Stimulated activated CD8-positive, alpha-beta memory T cell treated with anti-CD3 and anti-CD28 coated beads, Interleukin-2, amount 100 ng/mL, for 1 hour (primary cell): Measurements from ENCODE around the gene NPDC1.
"Not testable (repeated sequence)": the region's sequence is repeated elsewhere in the genome, so short reads cannot be mapped to it uniquely, and the experiment has no call there.

Source experiments
- DNase-seq, 2 donors: peaks; one replicate each; pipeline ENCODE4 v3.0.0-alpha.2; 2020; ENCODE audit warnings: low read depth in 2 of 2

The NPDC1 gene

GRCh38 chr9:137075275-137075775 lies 29.3 kb upstream of the NPDC1 start:
- no peak for DNase-seq

DNA sequence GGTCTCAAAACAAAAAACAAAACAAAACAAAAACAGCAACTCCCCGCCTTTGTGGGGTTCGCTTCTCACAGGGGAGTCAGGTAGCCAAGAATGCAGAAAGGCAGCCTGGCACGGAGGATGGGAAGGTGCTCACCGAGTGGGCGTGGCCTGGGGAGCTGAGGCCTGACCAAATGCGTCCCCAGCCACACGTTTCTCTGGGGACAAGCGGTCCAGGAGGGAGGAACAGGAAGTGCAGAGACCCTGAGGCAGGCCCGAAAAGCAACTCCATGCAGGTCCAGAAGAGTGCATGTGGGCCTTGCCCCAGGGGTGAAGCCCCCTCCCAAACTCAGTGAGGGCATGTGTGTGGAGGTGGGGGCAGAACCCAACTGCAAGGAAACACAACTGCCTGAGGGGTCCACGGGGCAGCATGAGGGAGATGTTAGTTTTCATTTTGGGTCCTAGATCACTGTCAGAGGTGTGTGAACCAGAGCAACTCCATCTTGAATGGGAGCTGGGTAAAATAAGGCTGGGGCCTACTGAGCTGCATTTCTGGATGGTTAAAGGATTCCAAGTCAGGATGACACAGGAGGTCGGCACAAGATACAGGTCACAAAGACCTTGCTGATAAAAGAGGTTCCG lies 28.8 kb upstream of the NPDC1 start:
- DNase-seq = no peak

- DNase-seq = no peak
Measured at GRCh38 chr9:137073992-137074399, 28.0 kb upstream of the NPDC1 start.

DNA sequence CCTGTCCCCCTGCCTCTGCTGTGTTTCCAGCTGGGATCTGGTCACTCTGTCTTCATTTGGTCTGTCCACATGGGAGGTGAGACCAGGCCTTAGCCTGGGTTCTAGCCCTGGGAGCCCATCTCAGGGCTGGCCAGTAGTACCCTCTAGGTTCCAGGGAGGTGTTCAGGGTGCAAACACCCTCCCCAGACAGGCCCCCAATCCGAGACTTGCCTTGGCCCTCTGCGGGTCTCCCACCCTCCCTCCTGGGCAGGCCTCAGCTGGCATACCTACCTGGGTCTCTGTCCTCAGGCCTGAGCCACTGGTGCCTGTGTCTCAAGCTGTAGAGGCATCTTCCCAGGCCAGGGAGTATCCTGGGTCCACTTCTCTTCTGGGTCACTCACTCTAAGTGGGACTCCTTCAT lies 25.3 kb upstream of the NPDC1 start:
- DNase-seq = no peak

GRCh38 chr9:137070906-137071275 lies 24.9 kb upstream of the NPDC1 start:
- no peak for DNase-seq

DNA sequence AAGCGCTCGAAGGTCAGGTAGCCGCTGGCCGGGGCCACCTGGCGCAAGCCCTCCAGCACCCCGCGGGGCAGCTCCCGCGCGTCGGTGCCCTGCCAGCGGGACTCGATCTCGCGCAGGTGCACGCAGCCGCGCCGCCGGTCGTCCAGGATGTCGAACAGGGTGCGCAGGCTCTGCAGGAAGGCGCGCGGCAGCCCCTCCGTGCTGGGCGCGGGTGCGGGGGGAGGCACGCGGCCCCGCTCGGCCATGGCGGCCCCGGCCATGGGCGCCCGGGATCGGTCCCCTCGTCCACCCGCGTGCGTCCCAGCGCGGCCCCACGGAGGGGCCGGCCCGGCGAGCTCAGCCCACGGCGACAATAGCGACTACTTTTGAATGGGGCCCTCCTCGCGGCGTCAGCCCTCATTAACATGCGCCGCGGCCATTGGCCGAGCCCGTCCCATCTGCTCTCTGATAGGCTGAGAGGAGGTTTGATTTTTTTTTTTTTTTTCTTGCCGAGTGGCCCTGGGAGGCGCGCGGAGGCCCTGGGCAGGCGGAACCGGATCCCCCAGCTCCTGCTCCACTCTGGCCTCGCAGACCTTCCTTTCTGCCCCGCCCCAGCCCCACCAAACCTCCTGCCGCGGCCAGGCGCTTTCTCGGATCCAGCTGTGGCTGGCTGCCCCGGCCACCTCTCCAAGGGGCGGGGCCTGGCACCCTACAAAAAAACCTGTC lies 24.4 kb upstream of the NPDC1 start, which contains the start of gene SAPCD2:
Gene SAPCD2, minus strand, starts transcription at position 357 of the 705 bp plus-strand sequence. Its CDS starts 97 bp downstream, at position 260.
- DNase-seq = peak; percentile 67 to 69

GRCh38 chr9:137069508-137070091 lies 23.6 kb upstream of the NPDC1 start:
- no peak for DNase-seq

- no peak for DNase-seq
Measured at GRCh38 chr9:137068539-137069507, 22.8 kb upstream of the NPDC1 start.

DNA sequence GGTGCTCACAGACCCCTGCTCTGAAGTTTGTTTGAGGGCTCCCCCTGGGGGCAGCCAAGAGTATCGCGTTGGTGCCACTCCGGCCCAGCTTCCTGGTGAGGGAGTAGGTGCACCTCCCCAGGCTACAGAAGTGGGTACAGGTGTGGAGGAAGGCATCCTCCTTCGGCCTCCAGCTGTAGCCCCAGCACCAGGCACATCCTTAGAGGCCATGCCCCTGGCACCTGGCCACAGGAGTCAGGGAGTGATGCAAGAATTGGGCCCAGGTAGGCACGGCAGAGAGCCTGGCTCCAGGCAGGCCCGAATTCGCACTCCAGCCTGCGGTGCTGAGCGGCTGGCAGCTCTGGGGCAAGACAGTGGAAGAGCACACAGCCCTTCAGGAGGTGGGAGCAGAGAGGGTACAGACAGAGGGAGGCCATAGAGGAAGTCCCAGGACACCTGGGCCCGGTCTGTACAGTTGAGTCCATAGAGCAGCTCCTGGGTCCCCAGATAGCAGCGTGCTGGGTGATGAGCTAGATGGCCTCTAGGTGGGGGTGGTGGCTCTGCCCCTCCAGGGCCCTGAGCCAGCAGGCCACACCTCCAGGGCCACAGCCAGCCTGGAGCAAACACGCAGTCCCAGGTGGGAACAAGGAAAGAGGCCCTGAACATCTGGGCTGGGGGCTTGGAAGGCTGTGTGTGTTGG lies 22.0 kb upstream of the NPDC1 start:
- peak; percentile 66 to 71 for DNase-seq

DNA sequence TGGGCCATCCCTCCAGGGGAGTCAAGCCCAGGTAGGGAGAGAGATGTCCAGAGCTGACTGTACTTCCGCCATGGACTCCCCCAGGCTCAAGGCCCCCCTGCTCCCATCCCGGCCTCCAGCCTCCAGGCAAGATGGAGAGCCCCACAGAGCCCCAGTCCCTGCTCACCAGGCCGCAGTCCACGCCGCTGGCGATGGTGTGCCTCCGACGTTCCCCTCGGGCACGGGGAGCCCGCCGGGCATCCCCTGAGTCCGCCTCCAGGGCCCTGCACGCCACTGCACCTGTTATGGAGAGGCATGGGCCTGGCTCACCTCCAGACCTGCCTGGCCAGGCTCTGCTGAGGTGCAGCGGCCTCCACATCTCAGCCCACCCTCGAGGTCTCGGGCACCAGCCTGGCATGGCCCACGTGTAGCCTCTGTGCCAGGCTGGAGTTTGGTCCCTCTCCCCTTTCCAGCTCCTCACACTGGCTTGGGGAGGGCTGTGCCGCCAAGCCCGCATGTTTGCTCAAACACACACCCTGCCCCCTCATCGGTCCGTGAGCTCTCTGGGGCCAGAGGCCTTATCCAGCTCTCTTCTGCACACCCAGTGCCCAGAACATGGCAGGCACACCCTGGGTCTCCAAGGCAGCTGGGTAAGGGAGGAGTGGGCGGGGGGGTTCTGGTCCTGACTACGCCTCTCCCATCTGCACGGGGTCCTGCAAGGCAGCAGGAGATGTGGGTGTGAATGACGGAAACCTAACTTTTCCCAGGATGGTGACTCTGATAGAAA lies 20.3 kb upstream of the NPDC1 start:
- DNase-seq = no peak

GRCh38 chr9:137065336-137065967 lies 19.5 kb upstream of the NPDC1 start:
- no peak for DNase-seq

DNA sequence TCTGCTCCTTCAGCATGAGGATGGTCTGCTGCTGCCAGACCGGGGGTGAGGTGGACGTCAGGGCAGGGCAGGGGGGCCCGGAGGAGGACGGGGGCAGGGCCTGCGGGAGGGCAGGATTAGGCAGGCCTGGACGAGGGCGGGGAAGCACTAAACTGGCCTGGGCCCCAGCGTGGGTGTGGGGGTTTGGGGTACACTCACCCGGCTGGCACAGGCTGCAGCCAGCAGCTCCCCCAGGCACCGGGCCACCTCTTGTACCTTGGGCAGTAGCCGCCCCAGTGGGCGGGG lies 18.8 kb upstream of the NPDC1 start:
- DNase-seq = no peak

DNA sequence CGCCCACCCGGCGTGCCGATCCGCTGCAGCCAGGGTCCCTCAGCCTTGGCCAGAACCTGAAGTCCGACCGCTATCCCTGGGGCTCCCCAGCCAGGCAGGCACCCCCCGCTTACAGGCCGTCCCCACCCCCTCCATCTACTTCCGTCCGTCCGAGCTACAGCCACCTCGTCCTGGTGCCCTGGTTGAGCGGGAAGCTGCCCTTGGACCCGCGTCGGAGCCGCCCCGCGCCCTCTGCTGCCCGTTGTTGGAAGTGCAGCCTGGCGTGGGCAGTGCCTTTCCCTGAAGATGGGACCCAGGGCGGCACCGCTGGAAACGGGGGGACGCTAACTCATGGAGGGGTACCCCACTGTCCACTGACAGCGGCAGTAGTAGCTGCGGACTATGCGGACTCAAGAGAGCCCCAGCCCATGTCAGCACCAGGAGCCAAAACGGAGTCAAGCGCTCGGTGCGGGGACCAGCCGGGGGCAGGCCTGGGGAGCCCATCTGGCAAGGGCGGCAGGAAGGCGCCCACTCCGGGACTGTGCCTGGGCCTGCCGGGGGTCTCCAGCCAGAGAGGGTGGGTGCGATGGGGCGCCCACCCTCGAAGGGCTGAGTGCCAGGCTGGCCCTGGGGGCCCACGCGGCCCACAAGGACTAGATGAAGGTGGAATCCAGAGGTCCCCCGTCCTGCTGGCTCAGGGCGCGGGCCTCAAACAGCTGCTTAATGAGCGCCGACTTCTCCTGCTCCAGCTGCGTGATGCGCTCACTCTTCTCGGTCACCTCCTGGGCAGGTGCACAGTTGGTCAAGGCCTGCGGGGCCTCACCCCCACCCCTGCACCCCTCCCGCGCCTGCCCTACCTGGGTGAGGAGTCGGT lies 18.3 kb upstream of the NPDC1 start:
- DNase-seq = peak in 1 of 2 donors; percentile 23

- no peak for DNase-seq
Measured at GRCh38 chr9:137063311-137064026, 17.5 kb upstream of the NPDC1 start.

DNA sequence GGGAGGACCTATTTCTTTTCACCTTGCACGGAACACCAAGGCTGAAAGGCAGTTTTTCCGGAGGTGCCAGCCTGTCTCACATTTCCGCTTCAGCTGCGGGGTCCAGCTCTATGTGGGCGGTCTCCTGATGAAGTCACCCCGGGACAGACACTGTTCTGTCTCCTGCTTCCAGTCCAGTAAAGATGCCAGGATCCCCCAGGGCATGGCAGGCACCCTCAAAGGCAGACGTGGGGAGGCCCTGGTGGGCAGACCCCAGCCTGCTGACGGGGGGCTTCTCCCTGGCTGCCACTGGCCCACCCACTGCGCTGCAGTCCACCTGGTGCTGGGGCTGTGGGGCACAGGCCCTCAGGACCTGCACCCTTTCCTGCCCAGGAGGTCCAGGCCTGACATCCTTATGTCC lies 16.8 kb upstream of the NPDC1 start:
- not testable (repeated sequence) for DNase-seq

DNA sequence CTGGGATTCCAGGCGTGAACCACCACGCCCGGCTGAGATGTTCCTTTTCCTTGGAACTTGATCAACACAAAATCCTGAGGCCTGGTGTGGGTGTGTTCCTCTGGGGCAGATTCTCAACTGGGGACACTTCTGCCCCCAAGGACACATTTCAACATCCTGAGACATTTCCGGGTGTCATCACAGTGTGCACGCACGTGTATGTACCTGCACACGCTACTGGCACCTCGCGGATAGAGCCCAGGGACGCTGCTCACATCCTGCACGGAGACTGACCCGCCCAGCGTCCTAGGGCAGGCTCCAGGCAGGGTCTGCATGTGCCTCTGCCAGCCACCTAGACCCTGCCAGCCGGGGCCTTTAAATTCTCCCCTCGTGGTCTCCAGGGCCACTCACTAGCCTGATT lies 16.4 kb upstream of the NPDC1 start:
- no peak for DNase-seq

- no peak for DNase-seq
Measured at GRCh38 chr9:137058521-137059234, 12.7 kb upstream of the NPDC1 start.

GRCh38 chr9:137057545-137057944 lies 11.6 kb upstream of the NPDC1 start:
- DNase-seq = no peak
